Measurements from ENCODE around the gene GPR107.

GPR107 gene

GRCh38 chr9:130137641-130138081 lies 84.0 kb downstream of the GPR107 start:
- Histone ChIP-seq H3K4me1 (ENCODE audit: control insufficient read depth in 1 of 2, insufficient read depth in 1 of 2, low read depth in 1 of 2, low read length in 1 of 2) (peaks cover 24 to 33% of the 10 kb centered on the region in 2 experiments), H3K36me3 (peaks cover 31% of the 10 kb centered on the region), H3K27ac (peak overlapping the region; percentile 45), H3K9me3 (no peaks in the 10 kb centered on the region), H3K4me3 (ENCODE audit: low read depth in 1 of 2, low read length in 1 of 2) (peak overlapping the region in 1 of 2 experiments; percentile 31), H3K27me3 (peaks cover 13% of the 10 kb centered on the region)
- no peak for TF ChIP-seq CTCF (IDR thresholded peaks at IDR 0.05)

GRCh38 chr9:130138171-130138653 lies 84.5 kb downstream of the GPR107 start:
- H3K36me3 ChIP-seq: peaks cover 26% of the 10 kb centered on the region
- H3K27ac ChIP-seq: peak overlapping the region; percentile 57
- peaks cover 18% of the 10 kb centered on the region for H3K27me3 ChIP-seq
- H3K9me3 ChIP-seq: no peaks in the 10 kb centered on the region
- TF ChIP-seq CTCF (IDR thresholded peaks at IDR 0.05): no peak
- H3K4me3 ChIP-seq (ENCODE audit: low read depth in 1 of 2, low read length in 1 of 2): peak overlapping the region in 1 of 2 experiments; percentile 31
- H3K4me1 ChIP-seq (ENCODE audit: control insufficient read depth in 1 of 2, insufficient read depth in 1 of 2, low read depth in 1 of 2, low read length in 1 of 2): peaks cover 24 to 33% of the 10 kb centered on the region in 2 experiments

- H3K27ac ChIP-seq: peak overlapping the region; percentile 57
- H3K27me3 ChIP-seq: peaks cover 24% of the 10 kb centered on the region
- H3K4me1 ChIP-seq (ENCODE audit: control insufficient read depth in 1 of 2, insufficient read depth in 1 of 2, low read depth in 1 of 2, low read length in 1 of 2): peaks cover 24 to 33% of the 10 kb centered on the region in 2 experiments
- no peaks in the 10 kb centered on the region for H3K9me3 ChIP-seq
- no peak overlapping the region for H3K4me3 ChIP-seq (ENCODE audit: low read depth in 1 of 2, low read length in 1 of 2)
- H3K36me3 ChIP-seq: peaks cover 20% of the 10 kb centered on the region
- no peak for TF ChIP-seq CTCF (IDR thresholded peaks at IDR 0.05)
These were observed 85.1 kb downstream of the GPR107 start for GRCh38 chr9:130138791-130139190.

GRCh38 chr9:130139251-130139650 lies 85.5 kb downstream of the GPR107 start:
- Histone ChIP-seq H3K36me3 (peaks cover 16% of the 10 kb centered on the region), H3K9me3 (no peaks in the 10 kb centered on the region), H3K27me3 (peaks cover 29% of the 10 kb centered on the region), H3K4me1 (ENCODE audit: control insufficient read depth in 1 of 2, insufficient read depth in 1 of 2, low read depth in 1 of 2, low read length in 1 of 2) (peaks cover 24 to 33% of the 10 kb centered on the region in 2 experiments), H3K27ac (no peak overlapping the region), H3K4me3 (ENCODE audit: low read depth in 1 of 2, low read length in 1 of 2) (no peak overlapping the region)
- no peak for TF ChIP-seq CTCF (IDR thresholded peaks at IDR 0.05)

GRCh38 chr9:130140706-130141105 lies 87.0 kb downstream of the GPR107 start:
- H3K36me3 ChIP-seq: peaks cover 1% of the 10 kb centered on the region
- H3K4me1 ChIP-seq (ENCODE audit: control insufficient read depth in 1 of 2, insufficient read depth in 1 of 2, low read depth in 1 of 2, low read length in 1 of 2): peaks cover 24 to 29% of the 10 kb centered on the region in 2 experiments
- no peak overlapping the region for H3K27ac ChIP-seq
- H3K4me3 ChIP-seq (ENCODE audit: low read depth in 1 of 2, low read length in 1 of 2): no peak overlapping the region
- H3K9me3 ChIP-seq: no peaks in the 10 kb centered on the region
- peaks cover 43% of the 10 kb centered on the region for H3K27me3 ChIP-seq
- no peak for TF ChIP-seq CTCF (IDR thresholded peaks at IDR 0.05)

All from neutrophil (primary cell).